GM21515 (cell line): ENCODE results near the gene RYR2.
"Not testable (repeated sequence)": the region's sequence is repeated elsewhere in the genome, so short reads cannot be mapped to it uniquely, and the experiment has no call there.

Experiments
- ATAC-seq: cut with Tn5 transposase; IDR thresholded peaks from one replicate; pipeline ENCODE4 v1.9.1; 2021; ENCODE audit not compliant: unreplicated experiment

Gene RYR2

GRCh38 chr1:237139732-237140131 lies 97.7 kb downstream of the RYR2 start:
- ATAC-seq, result no peak

GRCh38 chr1:237140986-237141385 lies 99.0 kb downstream of the RYR2 start:
- ATAC-seq, result no peak

- no peak for ATAC-seq
Observed at GRCh38 chr1:237141502-237141901, 99.5 kb downstream of the RYR2 start.

DNA sequence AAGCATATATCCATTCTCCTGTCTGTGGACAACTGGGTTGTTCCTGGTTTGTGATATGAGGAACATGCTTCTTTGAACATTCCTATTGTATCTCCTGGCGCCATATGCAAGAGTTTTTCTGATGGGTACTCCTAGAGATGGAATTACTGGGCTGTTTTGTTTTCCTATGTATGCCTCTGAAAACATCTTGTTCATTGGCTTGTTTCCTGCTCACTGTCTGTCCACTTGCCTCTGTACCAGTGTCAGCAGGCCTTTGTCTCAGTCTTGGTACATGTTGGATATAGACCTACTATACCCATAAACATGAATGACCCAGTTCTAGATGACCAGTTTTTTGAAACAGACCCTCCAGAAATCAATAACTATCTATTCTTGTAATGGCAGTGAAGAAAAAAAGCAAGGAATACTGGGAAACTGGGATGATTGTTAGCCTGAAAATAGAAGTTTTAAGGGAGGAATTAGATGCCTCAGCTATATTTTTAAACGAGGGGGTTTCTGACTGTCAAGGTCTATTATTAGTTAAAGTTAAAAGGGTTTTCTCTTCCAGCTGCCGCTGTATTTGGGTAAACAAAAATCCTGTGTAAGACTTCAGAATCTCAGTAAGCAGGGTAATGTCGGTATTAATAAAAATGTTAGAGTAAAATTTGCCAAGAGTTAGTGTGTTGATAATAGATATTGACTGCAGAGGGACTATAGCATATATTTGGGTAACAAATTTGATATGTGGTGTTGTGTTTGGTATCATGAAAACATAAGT lies 103.6 kb downstream of the RYR2 start:
- ATAC-seq, result no peak

DNA sequence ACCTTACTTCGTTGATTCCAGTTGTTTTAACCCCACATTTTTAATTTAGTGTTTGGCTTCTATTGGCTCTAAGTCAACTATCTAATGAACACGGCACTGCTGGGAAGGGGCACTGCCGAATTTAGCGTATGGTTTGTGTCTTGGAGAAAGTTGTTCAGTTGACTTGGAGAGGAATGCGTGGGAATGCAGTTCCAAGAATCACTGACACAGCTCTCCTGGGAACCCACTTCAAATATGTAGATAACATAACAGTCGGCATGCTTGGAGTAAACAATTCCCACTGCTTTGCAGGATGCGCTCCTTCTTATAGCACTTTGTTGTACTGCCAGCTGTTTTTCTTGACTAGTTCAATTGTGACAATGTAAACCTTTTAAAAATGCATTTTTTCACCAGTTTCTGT lies 104.3 kb downstream of the RYR2 start:
- ATAC-seq, result no peak

DNA sequence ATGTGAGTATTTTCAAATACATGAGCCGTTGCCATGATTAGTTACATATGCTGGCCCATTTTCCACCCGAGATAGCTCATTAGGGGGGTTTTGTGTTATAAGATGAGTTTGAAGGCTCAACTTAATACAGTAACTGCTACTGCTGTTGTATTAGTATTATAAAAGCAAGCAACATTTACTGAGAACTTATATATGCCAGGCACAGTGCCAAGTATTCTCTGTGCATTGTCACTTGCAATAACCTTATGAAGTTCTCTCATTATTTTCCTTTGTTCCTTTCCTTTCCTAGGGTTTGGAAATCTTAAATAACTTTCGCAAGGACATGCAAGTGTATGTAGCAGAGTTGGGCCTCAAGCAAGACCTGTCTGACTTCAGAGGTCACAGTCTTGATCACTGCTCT lies 107.9 kb downstream of the RYR2 start:
- ATAC-seq, result no peak

DNA sequence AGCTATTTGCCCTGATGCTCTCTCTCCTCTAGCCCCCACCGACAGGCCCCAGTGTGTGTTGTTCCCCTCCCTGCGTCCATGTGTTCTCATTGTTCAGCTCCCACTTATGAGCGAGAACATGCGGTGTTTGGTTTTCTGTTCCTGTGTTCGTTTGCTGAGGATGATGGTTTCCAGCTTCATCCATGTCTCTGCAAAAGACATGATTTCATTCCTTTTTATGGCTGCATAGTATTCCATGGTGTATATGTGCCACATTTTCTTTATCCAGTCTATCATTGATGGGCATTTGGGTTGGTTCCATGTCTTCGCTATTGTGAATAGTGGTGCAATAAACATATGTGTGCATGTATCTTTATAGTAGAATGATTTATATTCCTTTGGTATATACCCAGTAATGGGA lies 110.0 kb downstream of the RYR2 start:
- ATAC-seq, result not testable (repeated sequence)

- ATAC-seq, result no peak
Observed at GRCh38 chr1:237152506-237153335, 110.7 kb downstream of the RYR2 start.

- no peak for ATAC-seq
Observed at GRCh38 chr1:237154157-237154556, 112.2 kb downstream of the RYR2 start.

GRCh38 chr1:237164406-237165352 lies 122.7 kb downstream of the RYR2 start:
- ATAC-seq, result no peak

GRCh38 chr1:237166086-237166485 lies 124.1 kb downstream of the RYR2 start:
- ATAC-seq, result no peak

GRCh38 chr1:237166593-237167101 lies 124.7 kb downstream of the RYR2 start:
- no peak for ATAC-seq

DNA sequence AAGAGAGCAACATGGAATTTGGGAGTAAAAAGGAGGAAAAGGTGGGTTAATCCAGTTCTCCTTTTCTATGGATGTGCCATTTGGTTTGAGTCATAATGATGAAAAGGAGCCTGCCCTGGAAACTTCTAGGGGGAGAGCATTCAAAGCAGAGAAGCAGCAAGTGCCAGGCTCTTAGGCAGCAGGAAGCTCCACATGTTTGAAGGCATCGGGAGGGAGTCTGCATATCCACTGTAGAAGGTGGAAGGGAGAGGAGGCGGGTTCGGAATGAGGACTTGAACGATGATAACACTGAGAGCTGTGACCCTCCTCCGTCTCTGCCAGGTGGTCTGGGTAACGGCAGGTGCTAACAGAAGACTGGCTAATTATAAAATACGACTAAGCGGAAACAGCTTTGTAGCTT lies 128.2 kb downstream of the RYR2 start:
- ATAC-seq, result no peak

- ATAC-seq, result no peak
Observed at GRCh38 chr1:237171454-237172117, 129.6 kb downstream of the RYR2 start.

DNA sequence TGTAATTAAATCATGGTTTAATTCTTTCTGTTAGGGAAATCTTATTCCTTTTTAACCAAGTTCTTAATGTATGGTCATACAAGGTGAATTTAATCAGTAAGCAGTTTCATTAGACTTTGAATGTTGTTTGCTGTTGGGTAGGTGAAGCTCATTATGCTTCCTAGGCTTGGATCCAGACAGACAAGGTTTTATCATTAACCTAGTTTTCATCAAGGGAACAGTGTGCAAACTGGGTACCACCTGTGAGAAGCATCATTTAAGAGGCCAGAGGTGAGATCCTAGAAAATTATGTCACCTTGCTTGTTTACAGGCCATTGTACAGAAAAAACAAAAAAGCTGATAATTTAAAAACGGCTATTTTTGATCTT lies 130.1 kb downstream of the RYR2 start:
- no peak for ATAC-seq

DNA sequence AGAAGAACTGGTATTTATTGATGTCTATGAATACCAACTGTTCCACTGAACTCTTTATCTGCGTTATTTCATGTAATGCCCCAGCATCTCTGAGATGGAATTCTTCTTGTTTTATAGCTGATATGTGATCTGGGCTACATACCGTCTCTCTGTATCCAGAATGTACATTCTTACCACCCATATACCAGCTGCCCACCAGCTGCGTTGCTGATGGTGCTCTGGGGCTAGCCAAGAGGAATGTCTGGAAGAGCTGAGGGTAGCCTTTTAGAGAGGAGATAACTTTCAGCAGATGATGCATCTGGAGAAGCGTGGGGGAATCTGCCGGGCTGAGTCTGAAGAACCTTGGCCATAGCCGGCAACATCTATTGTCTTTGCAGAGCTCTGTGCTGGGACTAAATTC lies 137.5 kb downstream of the RYR2 start:
- ATAC-seq, result no peak

DNA sequence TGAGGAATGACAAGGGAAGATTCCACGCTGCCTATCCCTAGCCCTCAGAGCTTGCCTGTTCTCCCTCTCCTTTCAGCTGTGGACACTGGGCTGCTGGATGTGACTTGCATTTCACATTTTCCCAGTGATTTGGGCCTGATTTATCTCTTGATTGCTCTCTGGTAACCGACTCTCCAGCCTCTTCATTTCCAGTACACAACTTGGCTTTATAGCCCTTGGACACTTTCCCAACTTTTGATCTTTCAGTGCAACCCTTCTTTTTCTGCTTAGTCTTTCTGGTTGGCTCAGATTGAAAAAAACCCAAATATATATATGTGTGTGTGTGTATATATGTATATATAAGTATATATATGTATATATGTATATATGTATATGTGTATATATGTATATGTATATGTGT lies 138.3 kb downstream of the RYR2 start:
- ATAC-seq, result no peak

DNA sequence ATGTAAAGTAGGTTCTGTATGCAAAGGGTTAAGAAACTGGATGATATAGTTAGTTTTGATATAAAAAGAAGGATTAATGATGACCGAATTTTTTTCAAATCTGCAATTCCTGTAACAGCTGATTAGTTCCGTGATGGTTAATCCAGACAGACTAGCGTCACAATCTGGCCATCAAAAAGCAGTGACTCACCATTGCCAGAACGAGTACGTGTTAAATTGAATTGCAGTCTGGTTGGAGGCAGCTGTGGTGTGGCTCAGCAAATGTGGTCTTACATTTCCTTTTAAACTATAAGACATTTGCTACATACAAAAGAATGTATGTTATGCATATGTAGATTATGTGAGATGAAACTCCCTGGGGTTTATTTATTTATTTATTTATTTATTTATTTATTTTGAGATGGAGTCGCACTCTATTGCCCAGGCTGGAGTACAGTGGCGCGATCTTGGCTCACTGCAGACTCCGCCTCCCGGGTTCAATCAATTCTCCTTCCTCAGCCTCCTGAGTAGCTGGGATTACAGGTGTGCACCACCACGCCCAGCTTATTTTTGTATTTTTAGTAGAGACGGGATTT lies 139.8 kb downstream of the RYR2 start:
- ATAC-seq, result no peak

DNA sequence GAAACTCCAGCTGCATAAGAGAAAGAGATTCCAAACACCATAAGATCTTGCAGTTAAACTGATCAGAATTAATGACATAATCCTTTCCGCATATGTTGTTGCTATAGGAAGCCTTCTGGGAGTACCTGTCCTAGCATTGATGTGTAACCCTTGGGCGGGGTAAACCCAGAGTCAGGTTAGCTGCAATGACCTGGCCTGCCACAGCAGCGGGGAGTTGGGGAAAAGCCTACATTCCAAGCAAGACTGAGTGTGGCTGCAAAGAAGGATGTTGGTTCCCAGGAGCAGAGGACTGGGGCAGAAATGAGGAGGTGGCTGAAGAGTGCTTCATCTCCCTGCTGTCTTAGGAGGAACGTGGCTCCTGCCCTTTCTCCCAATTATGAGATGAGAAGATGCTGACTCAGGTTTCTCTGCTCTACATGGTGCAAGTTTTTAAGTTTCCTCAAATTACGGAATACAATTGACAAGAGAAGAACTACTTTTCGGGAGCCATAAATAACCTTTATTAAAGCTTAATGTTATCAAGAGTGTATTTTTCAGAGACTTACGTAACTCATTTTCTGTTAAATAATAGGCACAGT lies 142.1 kb downstream of the RYR2 start:
- no peak for ATAC-seq

DNA sequence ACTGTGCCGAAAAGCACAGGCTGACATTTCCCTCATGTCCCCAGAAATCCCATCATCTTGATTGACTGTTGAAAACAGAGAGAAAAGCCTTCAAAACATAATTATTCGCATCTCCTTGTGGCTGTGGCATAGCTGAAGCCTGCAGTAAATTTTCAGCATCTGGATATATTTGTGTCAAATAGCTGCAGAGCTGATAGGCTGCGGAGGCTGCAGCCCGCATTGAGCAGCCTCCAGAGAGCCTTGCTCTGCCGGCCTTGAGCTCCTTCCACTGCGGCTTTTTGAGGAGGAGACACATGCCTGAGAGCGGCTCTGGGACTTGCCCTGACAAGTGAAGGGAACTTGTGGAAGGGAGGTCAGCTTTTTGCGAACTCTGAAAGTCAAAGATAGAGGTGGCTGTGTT lies 144.7 kb downstream of the RYR2 start:
- no peak for ATAC-seq
